SH-SY5Y (cell line): Measurements from ENCODE around the gene ADPGK.

Experiments
- GATA2 ChIP-seq: IDR thresholded peaks from 2 replicates; pipeline ENCODE4 v1.6.1; 2011; ENCODE audit warnings: mild to moderate bottlenecking, low read depth, low read length
- GATA3 ChIP-seq: IDR thresholded peaks from 2 replicates; pipeline ENCODE4 v1.6.1; 2011; ENCODE audit warnings: low read depth, mild to moderate bottlenecking, low read length, moderate library complexity

Gene ADPGK

GRCh38 chr15:72782274-72783003 is 1.1 kb downstream of the ADPGK start:
- no peak for TF ChIP-seq GATA3
- no peak for TF ChIP-seq GATA2

- TF ChIP-seq GATA3, result no peak
- no peak for TF ChIP-seq GATA2
Observed at GRCh38 chr15:72781631-72782030, 1.9 kb downstream of the ADPGK start.

- TF ChIP-seq GATA2 (no peak), GATA3 (no peak)
Observed at GRCh38 chr15:72778796-72779195, 4.8 kb downstream of the ADPGK start.

- no peak for TF ChIP-seq GATA3
- no peak for TF ChIP-seq GATA2
Observed at GRCh38 chr15:72774696-72775383, 8.7 kb downstream of the ADPGK start.

GRCh38 chr15:72771329-72771725 is 12.2 kb downstream of the ADPGK start:
- TF ChIP-seq GATA2, result no peak

- no peak for TF ChIP-seq GATA2
- no peak for TF ChIP-seq GATA3
Observed at GRCh38 chr15:72770673-72771328, 12.8 kb downstream of the ADPGK start.

GRCh38 chr15:72766780-72767179 is 16.8 kb downstream of the ADPGK start:
- TF ChIP-seq GATA3 (no peak), GATA2 (no peak)

- TF ChIP-seq GATA2 (no peak), GATA3 (no peak)
Observed at GRCh38 chr15:72766025-72766424, 17.5 kb downstream of the ADPGK start.

- TF ChIP-seq GATA3 (no peak), GATA2 (no peak)
Observed at GRCh38 chr15:72764656-72765055, 18.9 kb downstream of the ADPGK start.

GRCh38 chr15:72760590-72761260 is 22.8 kb downstream of the ADPGK start:
- TF ChIP-seq GATA3, result no peak
- TF ChIP-seq GATA2, result no peak

GRCh38 chr15:72758182-72758581 is 25.4 kb downstream of the ADPGK start:
- no peak for TF ChIP-seq GATA3
- TF ChIP-seq GATA2, result no peak

- TF ChIP-seq GATA3 (no peak), GATA2 (no peak)
Observed at GRCh38 chr15:72754096-72754495, 29.5 kb downstream of the ADPGK start.

- TF ChIP-seq GATA3 (no peak), GATA2 (no peak)
Observed at GRCh38 chr15:72751751-72752455, 31.7 kb downstream of the ADPGK start.

- TF ChIP-seq GATA3 (no peak), GATA2 (no peak)
Observed at GRCh38 chr15:72749700-72750099, 33.9 kb downstream of the ADPGK start.
